IMR-90 (cell line): ENCODE measurements around the gene AGO1.

Experiments used
- CEBPB ChIP-seq: IDR thresholded peaks from 2 replicates; pipeline ENCODE4 v1.6.1; 2012; ENCODE audit warnings: low read depth, low read length, improper control_type of control experiment
- CTCF ChIP-seq: conservative IDR thresholded peaks from 2 replicates; pipeline ENCODE4 v1.5.1; 2012; ENCODE audit warnings: mild to moderate bottlenecking, low read depth, low read length, improper control_type of control experiment
- ELK1 ChIP-seq: fragments of 150-350 bp; IDR thresholded peaks from 2 replicates; pipeline ENCODE4 v1.6.1; 2016; ENCODE audit warnings: low read depth, mild to moderate bottlenecking, low read length, moderate library complexity, borderline replicate concordance
- MAFK ChIP-seq: IDR thresholded peaks from 2 replicates; pipeline ENCODE4 v1.6.1; 2012; ENCODE audit warnings: low read depth, low read length, improper control_type of control experiment
- MXI1 ChIP-seq: IDR thresholded peaks from 2 replicates; pipeline ENCODE4 v1.6.1; 2012; ENCODE audit warnings: low read depth, mild to moderate bottlenecking, low read length, moderate library complexity, borderline replicate concordance
- POLR2A ChIP-seq: IDR thresholded peaks from 2 replicates; pipeline ENCODE4 v1.6.1; 2012; ENCODE audit warnings: mild to moderate bottlenecking, low read depth, low read length
- RAD21 ChIP-seq: IDR thresholded peaks from 2 replicates; pipeline ENCODE4 v1.6.1; 2012; ENCODE audit warnings: low read length, improper control_type of control experiment
- RCOR1 ChIP-seq: IDR thresholded peaks from 2 replicates; pipeline ENCODE4 v1.6.1; 2012; ENCODE audit warnings: mild to moderate bottlenecking, low read length, improper control_type of control experiment; ENCODE audit not compliant: insufficient replicate concordance

GRCh38 chr1:35959304-35959703 lies 76.3 kb downstream of the AGO1 start:
- TF ChIP-seq CEBPB (no peak), CTCF (no peak), POLR2A (no peak), RAD21 (no peak), RCOR1 (no peak), ELK1 (no peak), MAFK (no peak), MXI1 (no peak)
